Nephron (organoid): ENCODE measurements around the gene GDPD4.

ENCODE experiments used
- H3K27ac Mint-ChIP-seq, 3 experiments: 2 replicates each; pipeline ENCODE4 v1.8.0; 2020; ENCODE audit warnings: mixed read lengths in 3 of 3, mild to moderate bottlenecking in 2 of 3, moderate library complexity in 1 of 3
- H3K27me3 Mint-ChIP-seq: 2 replicates; pipeline ENCODE4 v1.8.0; 2021; ENCODE audit warnings: low read depth, mild to moderate bottlenecking, moderate library complexity, mixed read lengths
- H3K36me3 Mint-ChIP-seq: 2 replicates; pipeline ENCODE4 v1.8.0; 2020; ENCODE audit warnings: low read depth, mixed read lengths
- H3K4me1 Mint-ChIP-seq: 2 replicates; pipeline ENCODE4 v1.8.0; 2020; ENCODE audit warnings: mixed read lengths
- H3K4me3 Mint-ChIP-seq, 3 experiments: 2 replicates each; pipeline ENCODE4 v1.8.0; 2020; ENCODE audit warnings: mild to moderate bottlenecking in 3 of 3, mixed read lengths in 3 of 3, moderate library complexity in 2 of 3
- H3K9me3 Mint-ChIP-seq: 2 replicates; pipeline ENCODE4 v1.8.0; 2020; ENCODE audit warnings: mixed read lengths
- TF ChIP-seq, protein P1 (sequence below), 3 experiments: fragments of 200-600 bp; sonication (generic); IDR thresholded peaks; one replicate each; pipeline ENCODE4 v1.5.0; 2021; ENCODE audit warnings: antibody characterized with exemption in 3 of 3; ENCODE audit not compliant: unreplicated experiment in 3 of 3

The GDPD4 gene

DNA sequence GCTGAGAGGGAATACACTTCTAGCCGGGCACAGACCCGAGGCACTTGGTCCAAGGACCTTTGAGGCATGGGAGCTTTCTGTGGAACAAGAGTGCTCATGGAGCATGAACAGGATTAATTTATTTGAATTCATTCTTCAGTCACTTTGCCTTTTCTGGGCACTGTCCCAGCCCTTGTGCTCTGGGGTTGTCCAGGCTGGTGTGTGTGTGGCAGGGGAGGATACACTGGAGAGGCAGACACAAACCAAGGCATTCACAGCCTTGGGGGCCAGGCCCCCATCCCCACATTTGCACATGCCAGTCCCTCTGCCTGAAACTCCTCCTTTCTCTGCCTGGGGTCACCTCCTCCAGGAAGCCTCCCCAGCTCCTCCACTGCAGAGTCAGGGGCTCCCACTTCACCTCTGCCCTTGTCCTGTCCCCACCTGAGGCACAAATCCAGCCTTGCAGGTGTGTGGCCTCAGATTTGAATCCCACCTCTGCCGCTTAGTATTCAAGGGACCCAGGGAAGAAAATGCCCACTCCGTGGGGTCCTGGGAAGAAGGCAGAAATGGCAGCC lies 118.0 kb downstream of the GDPD4 start:
- Mint-ChIP-seq H3K9me3 (no peaks in the 10 kb centered on the region), H3K4me3 (no peak overlapping the region), H3K4me1 (peaks cover 2% of the 10 kb centered on the region), H3K27ac (no peak overlapping the region), H3K36me3 (no peaks in the 10 kb centered on the region), H3K27me3 (peaks cover 14% of the 10 kb centered on the region)
- TF ChIP-seq, protein P1, sequence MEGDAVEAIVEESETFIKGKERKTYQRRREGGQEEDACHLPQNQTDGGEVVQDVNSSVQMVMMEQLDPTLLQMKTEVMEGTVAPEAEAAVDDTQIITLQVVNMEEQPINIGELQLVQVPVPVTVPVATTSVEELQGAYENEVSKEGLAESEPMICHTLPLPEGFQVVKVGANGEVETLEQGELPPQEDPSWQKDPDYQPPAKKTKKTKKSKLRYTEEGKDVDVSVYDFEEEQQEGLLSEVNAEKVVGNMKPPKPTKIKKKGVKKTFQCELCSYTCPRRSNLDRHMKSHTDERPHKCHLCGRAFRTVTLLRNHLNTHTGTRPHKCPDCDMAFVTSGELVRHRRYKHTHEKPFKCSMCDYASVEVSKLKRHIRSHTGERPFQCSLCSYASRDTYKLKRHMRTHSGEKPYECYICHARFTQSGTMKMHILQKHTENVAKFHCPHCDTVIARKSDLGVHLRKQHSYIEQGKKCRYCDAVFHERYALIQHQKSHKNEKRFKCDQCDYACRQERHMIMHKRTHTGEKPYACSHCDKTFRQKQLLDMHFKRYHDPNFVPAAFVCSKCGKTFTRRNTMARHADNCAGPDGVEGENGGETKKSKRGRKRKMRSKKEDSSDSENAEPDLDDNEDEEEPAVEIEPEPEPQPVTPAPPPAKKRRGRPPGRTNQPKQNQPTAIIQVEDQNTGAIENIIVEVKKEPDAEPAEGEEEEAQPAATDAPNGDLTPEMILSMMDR (IDR thresholded peaks at IDR 0.05; ENCODE audit: unreplicated experiment in 3 of 3), result no peak

DNA sequence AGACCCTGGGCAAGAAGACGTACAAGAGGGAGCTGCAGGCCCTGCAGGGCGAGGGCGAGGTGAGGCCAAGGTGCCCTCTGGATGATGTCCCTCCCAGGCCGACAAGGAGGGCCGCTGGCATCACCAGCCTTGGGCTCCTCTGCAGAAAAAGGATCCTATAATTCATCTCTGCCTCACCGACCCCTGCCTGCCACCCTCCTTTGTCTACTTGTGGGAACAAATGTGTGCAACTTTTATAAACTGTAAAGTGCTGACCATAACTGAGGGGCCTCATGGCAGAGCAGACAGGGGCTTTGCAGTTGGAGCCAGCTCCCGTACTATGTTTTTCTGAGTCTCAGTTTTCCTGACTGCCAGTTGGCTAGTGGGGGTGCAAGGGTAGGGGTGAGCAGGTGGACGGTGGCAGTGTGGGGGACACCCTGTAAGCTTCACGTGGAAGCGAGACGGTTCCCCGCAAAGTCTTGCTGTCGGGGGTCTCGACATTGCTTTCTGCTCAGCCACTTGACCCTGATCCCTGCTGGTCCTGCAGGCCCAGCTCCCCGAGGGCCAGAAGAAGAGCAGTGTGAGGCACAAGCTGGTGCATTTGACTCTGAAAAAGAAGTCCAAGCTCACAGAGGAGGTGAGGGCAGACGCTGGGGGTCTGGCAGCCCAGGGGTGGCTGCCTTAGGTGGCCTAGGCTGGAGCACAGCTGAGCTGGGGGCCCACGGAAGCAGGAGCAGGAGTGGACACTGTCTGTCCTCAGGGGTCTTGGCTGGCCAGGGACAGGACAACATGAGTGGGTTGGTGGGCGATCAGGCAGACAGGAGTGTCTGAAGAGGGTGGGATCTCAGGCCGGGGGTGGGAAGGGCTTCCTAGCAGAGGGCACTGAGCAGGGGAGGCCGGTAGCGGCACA lies 118.7 kb downstream of the GDPD4 start:
- H3K27ac Mint-ChIP-seq, result no peak overlapping the region
- TF ChIP-seq, protein P1 (IDR thresholded peaks at IDR 0.05; ENCODE audit: unreplicated experiment in 3 of 3), result no peak

DNA sequence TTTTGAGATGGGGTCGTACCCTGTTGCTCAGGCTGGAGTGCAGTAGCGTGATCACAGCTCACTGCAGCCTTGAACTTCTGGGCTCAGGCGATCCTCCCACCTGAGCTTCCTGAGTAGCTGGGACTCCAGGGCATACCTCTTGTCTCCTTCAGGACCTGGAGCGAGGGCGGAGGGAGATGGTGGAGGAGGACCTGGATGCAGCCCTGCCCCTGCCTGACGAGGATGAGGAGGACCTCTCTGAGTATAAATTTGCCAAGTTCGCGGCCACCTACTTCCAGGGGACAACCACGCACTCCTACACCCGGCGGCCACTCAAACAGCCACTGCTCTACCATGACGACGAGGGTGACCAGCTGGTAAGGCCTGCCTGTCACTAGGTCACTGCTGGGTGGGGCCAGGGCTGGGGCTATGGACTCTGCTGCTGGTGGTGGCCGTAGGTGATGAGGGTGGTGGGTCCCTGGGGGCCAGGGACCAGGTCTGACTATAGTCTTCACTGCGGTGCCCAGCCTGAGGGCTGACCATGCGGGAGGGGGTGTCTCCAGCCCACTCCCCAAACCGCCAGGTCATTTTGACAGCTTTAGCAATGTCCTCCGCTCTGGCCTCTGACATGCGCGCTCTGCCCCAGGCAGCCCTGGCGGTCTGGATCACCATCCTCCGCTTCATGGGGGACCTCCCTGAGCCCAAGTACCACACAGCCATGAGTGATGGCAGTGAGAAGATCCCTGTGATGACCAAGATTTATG lies 119.5 kb downstream of the GDPD4 start:
- no peaks in the 10 kb centered on the region for H3K36me3 Mint-ChIP-seq
- H3K9me3 Mint-ChIP-seq, result no peaks in the 10 kb centered on the region
- H3K4me1 Mint-ChIP-seq, result no peaks in the 10 kb centered on the region
- TF ChIP-seq, protein P1 (IDR thresholded peaks at IDR 0.05; ENCODE audit: unreplicated experiment in 3 of 3), result no peak
- no peak overlapping the region for H3K27ac Mint-ChIP-seq
- no peak overlapping the region for H3K4me3 Mint-ChIP-seq
- H3K27me3 Mint-ChIP-seq, result peaks cover 13% of the 10 kb centered on the region

More for the DNA sequence above, 118.7 kb downstream of the GDPD4 start:
- H3K4me3 Mint-ChIP-seq, result no peak overlapping the region
- H3K27me3 Mint-ChIP-seq, result peaks cover 13% of the 10 kb centered on the region
- no peaks in the 10 kb centered on the region for H3K9me3 Mint-ChIP-seq
- H3K36me3 Mint-ChIP-seq, result no peaks in the 10 kb centered on the region
- H3K4me1 Mint-ChIP-seq, result no peaks in the 10 kb centered on the region

DNA sequence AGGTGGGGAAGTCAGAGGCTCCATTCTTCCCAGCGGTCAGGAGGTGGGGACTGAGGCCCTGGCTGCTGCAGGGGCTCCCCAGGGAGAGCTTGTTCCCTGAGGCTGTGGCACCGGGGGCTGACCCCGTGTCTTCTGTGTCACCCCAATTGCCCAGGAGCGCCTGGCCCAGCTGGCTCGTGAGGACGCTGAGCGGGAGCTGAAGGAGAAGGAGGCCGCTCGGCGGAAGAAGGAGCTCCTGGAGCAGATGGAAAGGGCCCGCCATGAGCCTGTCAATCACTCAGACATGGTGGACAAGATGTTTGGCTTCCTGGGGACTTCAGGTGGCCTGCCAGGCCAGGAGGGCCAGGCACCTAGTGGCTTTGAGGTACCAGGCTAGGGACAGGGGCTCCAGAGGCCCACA lies 120.3 kb downstream of the GDPD4 start:
- Mint-ChIP-seq H3K36me3 (no peaks in the 10 kb centered on the region), H3K4me3 (no peak overlapping the region), H3K27ac (no peak overlapping the region), H3K4me1 (peaks cover 3% of the 10 kb centered on the region), H3K27me3 (peaks cover 13% of the 10 kb centered on the region), H3K9me3 (no peaks in the 10 kb centered on the region)
- TF ChIP-seq, protein P1 (IDR thresholded peaks at IDR 0.05; ENCODE audit: unreplicated experiment in 3 of 3), result no peak

DNA sequence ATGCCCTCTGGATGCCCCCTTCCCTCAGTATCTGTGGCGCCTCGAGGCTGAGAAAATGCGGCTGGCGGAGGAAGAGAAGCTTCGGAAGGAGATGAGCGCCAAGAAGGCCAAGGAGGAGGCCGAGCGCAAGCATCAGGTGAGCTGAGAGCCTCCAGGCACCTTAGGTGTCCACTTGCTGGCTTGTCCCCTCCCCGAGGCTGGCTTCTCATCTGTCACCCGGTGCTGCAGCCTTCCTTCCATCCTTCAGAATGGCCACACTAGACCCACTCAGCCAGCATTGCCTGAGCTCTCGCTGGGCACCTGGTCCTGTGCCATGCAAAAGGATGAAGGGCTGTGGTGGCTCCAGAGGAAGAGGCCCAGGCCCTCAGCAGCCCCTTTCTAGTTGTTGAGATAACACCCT lies 121.1 kb downstream of the GDPD4 start:
- H3K9me3 Mint-ChIP-seq, result no peaks in the 10 kb centered on the region
- peaks cover 12% of the 10 kb centered on the region for H3K4me1 Mint-ChIP-seq
- H3K27me3 Mint-ChIP-seq, result peaks cover 13% of the 10 kb centered on the region
- no peak overlapping the region for H3K4me3 Mint-ChIP-seq
- H3K27ac Mint-ChIP-seq, result no peak overlapping the region
- H3K36me3 Mint-ChIP-seq, result no peaks in the 10 kb centered on the region
- TF ChIP-seq, protein P1 (IDR thresholded peaks at IDR 0.05; ENCODE audit: unreplicated experiment in 3 of 3), result no peak
